KOPT-K1 (cell line): Measurements from ENCODE around the gene PPP1R1B.

Experiments used
- H3K27ac ChIP-seq: fragments of 200-600 bp; sonication (generic); 2 replicates; pipeline ENCODE4 v1.5.1; 2016; ENCODE audit warnings: antibody characterized with exemption, mild to moderate bottlenecking, low read depth, low read length; ENCODE audit not compliant: poor library complexity, severe bottlenecking
- H3K36me3 ChIP-seq: fragments of 200-600 bp; sonication (generic); 2 replicates; pipeline ENCODE4 v1.5.1; 2017; ENCODE audit warnings: antibody characterized with exemption, mild to moderate bottlenecking, low read length, moderate library complexity; ENCODE audit not compliant: insufficient read depth
- H3K9me3 ChIP-seq: fragments of 200-600 bp; sonication (generic); 2 replicates; pipeline ENCODE4 v1.5.1; 2017; ENCODE audit warnings: antibody characterized with exemption, low read length, mild to moderate bottlenecking; ENCODE audit not compliant: insufficient read depth, poor library complexity, severe bottlenecking

The PPP1R1B gene

GRCh38 chr17:39606434-39607056, 20.2 kb upstream of the PPP1R1B start:
- H3K27ac ChIP-seq = no peak overlapping the region
- H3K9me3 ChIP-seq = no peaks in the 10 kb centered on the region
- H3K36me3 ChIP-seq = no peaks in the 10 kb centered on the region

DNA sequence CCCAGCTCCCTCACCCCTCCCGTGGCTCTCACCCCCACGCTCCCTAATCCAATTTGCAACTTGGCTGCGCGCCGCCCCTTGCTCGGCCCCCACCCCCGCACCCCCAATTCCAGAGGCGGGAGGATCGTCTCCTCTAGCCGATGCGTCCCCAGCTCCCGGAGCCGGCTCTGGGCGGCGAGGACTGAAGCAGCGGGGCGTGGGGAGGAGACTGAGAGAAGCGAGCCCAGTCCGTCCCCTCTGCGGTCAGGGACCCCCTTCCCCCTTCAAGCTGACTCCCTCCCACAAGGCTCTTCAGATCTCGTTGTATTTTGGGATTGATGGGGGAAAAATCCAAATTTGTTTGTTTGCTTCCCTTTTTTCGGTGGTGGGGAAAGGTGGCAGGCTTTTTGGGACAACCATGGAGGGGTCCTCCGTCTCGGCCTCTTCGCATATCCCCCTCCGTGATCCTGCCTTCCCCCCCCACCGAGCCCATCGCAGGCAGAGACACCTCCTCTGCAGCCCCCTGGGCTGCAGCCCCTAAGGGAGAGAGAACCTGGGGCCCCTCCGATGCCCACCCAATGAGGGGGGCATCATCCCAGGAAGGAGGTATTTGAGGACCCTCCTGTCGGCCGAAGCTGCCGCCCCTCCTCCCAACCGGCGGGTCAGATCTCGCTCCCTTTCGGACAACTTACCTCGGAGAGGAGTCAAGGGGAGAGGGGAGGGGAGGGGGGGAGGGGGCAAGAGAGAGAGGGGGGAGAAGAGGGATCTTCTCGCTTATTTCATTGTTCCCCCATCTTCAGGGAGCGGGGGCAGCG, 19.5 kb upstream of the PPP1R1B start:
- Histone ChIP-seq H3K9me3 (no peaks in the 10 kb centered on the region), H3K27ac (no peak overlapping the region), H3K36me3 (no peaks in the 10 kb centered on the region)

DNA sequence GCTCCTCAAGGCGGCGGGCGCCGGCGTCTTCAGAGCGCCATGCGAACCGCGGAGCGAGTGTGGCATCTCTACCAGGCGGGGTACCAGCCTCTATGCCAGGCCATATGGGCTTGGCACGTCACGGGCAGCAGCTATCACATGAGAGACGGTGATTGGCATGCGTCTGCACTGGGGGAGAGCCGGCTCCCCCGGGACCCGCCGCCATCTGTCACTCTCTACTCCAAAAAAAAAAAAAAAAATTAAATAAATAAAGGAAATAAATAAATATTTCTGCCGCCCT, 19.0 kb upstream of the PPP1R1B start, which contains the start of gene NEUROD2:
NEUROD2 (minus strand) TSS at position 70 of the 280 bp plus-strand sequence. CDS start 1,321 bp downstream, outside the sequence.
- Histone ChIP-seq H3K36me3 (no peaks in the 10 kb centered on the region), H3K9me3 (no peaks in the 10 kb centered on the region), H3K27ac (no peak within 1 kb of the TSS)

DNA sequence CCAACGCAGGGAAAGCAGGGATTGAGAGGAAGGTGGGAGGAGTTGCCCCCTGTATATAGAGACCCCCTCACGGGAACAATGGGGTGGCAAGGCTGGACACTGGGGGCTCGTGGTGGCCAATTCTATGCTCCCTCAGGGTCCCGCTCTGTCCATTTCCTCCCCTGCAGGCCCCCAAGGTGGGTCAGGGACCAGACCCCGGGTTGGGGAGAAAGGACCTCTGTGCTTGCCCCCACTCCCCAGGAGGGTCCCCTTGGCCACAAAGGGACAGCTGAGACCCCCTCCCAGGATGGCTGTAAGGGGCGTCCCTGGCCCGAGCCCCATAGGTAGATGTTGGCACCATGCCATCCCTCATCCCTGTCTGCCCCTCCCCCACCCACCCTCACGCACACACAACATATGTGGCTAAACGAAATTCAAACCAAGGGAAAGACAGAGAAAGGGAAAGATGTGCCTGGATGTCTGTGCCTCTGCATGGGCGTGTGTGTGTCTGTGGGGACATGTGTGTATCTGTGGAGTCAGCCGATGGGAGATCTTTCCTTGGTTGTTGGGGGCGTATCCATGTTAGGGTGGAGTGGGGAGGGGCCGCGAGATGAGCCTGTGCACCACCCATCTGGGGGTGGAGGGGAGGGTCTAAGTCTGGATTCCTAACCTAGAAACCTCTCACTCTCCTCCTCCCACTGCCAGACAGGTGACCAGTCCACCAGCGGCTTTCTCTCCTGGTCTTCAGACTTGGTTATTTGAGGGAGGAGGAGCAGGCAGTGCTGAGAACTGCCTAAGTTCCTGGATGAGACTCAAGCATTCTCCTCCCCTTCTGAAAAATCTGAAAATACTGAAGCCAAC, 18.4 kb upstream of the PPP1R1B start:
- H3K9me3 ChIP-seq = no peaks in the 10 kb centered on the region
- H3K36me3 ChIP-seq = no peaks in the 10 kb centered on the region
- no peak overlapping the region for H3K27ac ChIP-seq

- no peak overlapping the region for H3K27ac ChIP-seq
- no peaks in the 10 kb centered on the region for H3K9me3 ChIP-seq
Observed at GRCh38 chr17:39609416-39610025, 17.2 kb upstream of the PPP1R1B start.

GRCh38 chr17:39611401-39612112, 15.2 kb upstream of the PPP1R1B start:
- Histone ChIP-seq H3K36me3 (no peaks in the 10 kb centered on the region), H3K9me3 (no peaks in the 10 kb centered on the region), H3K27ac (no peak overlapping the region)

More at GRCh38 chr17:39609416-39610025, 17.2 kb upstream of the PPP1R1B start:
- H3K36me3 ChIP-seq = no peaks in the 10 kb centered on the region

DNA sequence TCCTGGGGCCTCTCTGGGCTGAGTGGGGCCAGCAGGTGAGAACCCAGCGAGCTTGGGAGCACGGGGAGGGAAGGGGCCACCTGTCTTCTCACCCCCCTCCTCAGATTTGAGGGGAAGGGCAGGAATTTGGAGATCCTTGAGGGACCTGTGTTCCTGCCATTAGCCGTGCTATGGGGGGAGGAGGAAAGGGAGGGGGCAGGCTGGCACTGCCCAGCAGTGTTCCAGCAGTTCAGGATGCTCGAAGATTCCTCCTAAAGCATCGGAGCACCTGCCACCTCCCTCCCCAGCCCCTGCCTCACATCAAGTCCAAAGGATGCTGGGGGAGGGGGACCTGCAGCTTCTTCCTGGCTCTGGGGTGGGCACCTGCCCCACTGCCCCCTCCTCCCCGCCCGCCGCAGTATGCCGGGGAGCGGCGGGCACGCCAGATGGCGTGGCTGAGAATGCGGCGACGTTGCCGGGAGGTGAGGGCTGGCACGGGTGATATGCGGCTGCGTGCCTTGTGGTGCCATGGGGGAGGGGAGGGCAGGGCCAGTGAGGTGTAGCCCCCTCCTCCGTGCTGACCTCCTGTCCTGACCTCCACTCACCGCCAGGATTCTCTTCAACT, 14.4 kb upstream of the PPP1R1B start:
- H3K9me3 ChIP-seq = no peaks in the 10 kb centered on the region
- no peak overlapping the region for H3K27ac ChIP-seq
- no peaks in the 10 kb centered on the region for H3K36me3 ChIP-seq

DNA sequence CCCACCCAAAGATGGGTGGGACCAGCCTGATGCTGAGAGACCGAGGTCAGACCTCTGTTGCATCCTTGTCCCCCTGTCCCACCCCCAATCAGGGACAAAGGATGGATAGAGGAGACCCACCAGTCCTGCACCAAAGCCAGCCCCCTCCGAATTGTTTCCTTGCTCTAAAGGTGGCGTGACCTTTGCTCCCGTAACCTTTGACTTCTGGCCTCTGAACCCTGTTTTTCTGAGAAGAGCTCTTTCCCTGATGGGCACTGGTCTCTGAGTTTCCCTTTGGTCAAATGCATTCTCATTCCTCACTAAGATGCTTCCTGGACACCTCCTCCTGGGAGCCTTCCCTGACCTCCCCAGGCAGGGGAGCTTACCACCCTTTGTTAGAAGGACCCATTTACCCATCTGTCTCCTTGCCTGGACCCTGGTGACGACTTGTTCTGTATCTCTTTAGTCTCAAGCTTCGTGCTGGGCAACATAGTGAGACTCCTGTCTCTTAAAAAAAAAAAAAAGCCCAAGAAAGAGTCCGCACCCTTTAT, 13.8 kb upstream of the PPP1R1B start:
- Histone ChIP-seq H3K27ac (no peak overlapping the region), H3K9me3 (no peaks in the 10 kb centered on the region), H3K36me3 (no peaks in the 10 kb centered on the region)

GRCh38 chr17:39614545-39615157, 12.1 kb upstream of the PPP1R1B start:
- Histone ChIP-seq H3K27ac (no peak overlapping the region), H3K36me3 (no peaks in the 10 kb centered on the region), H3K9me3 (no peaks in the 10 kb centered on the region)

DNA sequence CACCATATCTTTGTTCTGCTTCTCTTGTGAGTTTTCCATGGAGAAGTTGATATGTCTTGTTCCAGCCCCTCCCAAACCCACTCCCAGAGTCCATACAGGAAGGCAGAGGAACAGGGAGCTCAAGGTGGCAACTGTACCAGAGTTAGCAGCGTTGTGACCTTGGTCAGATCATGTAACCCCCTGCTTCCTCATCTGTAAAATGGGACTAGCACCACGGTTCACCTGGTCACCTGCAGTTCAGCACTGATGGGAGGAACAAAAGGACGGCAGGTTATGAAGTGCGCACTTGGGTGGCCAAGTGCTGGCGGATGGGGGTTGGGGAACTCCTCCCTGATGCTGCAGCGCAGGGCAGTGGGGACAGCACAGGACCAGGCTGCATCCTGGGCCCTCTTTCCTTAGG, 11.3 kb upstream of the PPP1R1B start:
- H3K27ac ChIP-seq = no peak overlapping the region
- no peaks in the 10 kb centered on the region for H3K9me3 ChIP-seq
- no peaks in the 10 kb centered on the region for H3K36me3 ChIP-seq

- H3K36me3 ChIP-seq = no peaks in the 10 kb centered on the region
- peak overlapping the region; percentile 60 for H3K27ac ChIP-seq
- no peaks in the 10 kb centered on the region for H3K9me3 ChIP-seq
Observed at GRCh38 chr17:39617100-39617445, 9.7 kb upstream of the PPP1R1B start.

DNA sequence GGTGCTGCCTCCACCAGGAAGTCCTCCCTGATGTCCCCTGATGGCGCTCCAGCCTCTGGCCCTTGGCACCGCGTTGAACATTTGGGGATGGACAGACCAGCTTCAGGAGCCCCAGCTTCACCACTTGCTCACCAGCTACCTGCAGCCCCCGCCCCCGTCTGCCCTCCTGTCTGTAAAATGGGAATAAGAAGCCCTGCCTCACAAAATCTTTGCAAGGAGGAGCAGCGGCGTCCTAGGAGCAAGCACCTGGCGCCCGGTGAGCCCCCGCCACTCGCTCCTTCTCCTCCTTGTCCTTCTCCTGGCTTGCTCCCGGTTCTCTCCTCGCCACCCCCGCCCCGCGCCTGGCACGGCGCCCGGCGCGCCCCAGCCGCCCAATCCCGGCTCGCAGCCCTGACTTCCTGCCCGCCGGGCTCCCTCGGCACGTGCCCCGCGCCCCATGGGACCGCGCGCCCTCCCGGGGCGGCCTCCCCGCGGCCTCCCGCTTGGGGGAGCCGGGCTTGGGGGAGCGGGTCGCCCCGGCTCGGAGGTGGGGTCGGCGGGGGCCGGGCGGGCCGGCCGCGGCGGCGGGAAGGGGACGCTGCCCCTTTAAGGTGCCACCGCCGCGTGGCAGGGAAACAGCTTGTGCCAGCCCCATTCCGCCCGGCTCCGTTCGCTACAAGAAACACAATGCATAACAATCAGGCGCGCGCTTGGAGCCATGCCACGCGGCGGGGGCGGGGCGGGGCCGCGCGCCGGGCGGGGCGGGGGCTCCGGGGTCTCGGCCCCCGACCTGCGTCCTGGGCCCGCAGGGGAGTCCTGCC, 9.1 kb upstream of the PPP1R1B start:
- Histone ChIP-seq H3K36me3 (no peaks in the 10 kb centered on the region), H3K9me3 (no peaks in the 10 kb centered on the region), H3K27ac (peak overlapping the region; percentile 60)

DNA sequence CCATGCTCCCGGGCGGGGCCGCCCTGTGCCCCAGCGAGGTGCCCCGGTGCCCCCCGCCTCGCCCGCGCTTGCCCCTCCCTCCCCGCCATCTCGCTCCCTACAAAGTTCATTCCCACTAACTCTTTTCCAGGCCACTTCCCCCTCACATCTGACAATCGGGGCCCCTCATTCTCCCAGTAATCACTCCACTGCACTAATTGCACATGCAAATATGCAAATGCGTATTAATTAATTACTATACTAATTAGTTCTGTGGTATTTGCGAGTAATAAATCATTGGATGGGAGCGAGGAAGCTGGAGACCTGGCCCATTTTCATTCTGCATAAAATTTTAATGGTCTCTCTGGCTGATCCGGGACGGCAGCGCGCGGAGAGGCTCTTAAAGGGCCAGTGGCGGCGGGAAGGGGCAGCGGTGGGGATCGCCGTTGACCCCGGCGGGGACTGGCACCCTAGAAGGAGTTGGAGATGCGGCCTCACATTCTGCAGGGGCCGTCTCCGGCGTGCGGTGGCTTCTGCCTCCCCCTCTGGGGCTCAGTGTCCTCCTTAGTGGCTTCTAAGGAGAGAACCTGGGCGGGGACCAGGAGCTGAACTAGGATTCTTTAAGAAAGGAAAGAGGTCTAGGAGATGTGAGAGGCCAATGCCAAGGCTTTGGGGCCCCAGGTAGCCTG, 8.4 kb upstream of the PPP1R1B start:
- H3K36me3 ChIP-seq = no peaks in the 10 kb centered on the region
- H3K9me3 ChIP-seq = no peaks in the 10 kb centered on the region
- peak overlapping the region; percentile 60 for H3K27ac ChIP-seq
